Caco-2 (cell line): ENCODE data around the gene PSD2. TPM values are rescaled to one million over a fixed set of nuclear protein-coding genes. Genes with fewer than 3 reads are reported as not detected.

Experiments
- BruUV-seq: library from RNA; stranded (reverse); fragments of 400-500 nt; replicated peaks from 2 replicates; lab custom pipeline; 2021; lab: Mats Ljungman, UMichigan
- CTCF ChIA-PET: fragments of 300-600 bp; sonication (Branson Sonifier 250); formaldehyde crosslinking; loops from one replicate; lab custom pipeline; 2022; ENCODE audit warnings: antibody characterized with exemption; lab: Charles Lee
- POLR2A ChIA-PET: fragments of 300-600 bp; sonication (Branson Sonifier 250); formaldehyde crosslinking; loops from one replicate; lab custom pipeline; 2022; ENCODE audit warnings: antibody characterized with exemption; lab: Charles Lee
- DNase-seq, 2 experiments: peaks; one replicate each; pipeline versions ENCODE4 v3.0.0 to v3.0.0-alpha.2; 2020 to 2022
- H3K27me3 ChIP-seq: replicated peaks from 2 replicates; pipeline ENCODE4 v1.6.0; 2011; ENCODE audit warnings: low read length; ENCODE audit not compliant: control insufficient read depth, insufficient read depth
- H3K36me3 ChIP-seq: 2 replicates; pipeline ENCODE4 v1.5.1; 2011; ENCODE audit warnings: low read length; ENCODE audit not compliant: control insufficient read depth, insufficient read depth
- H3K4me1 ChIP-seq: fragments of 250-450 bp; sonication (Bioruptor Pico); 2 replicates; pipeline ENCODE4 v1.5.1; 2020; ENCODE audit warnings: mild to moderate bottlenecking
- H3K4me3 ChIP-seq: 2 replicates; pipeline ENCODE4 v1.5.1; 2011; ENCODE audit warnings: low read depth, mild to moderate bottlenecking, control low read depth, low read length
- H3K9me3 ChIP-seq: fragments of 250-450 bp; sonication (Bioruptor Pico); 2 replicates; pipeline ENCODE4 v1.5.1; 2020; ENCODE audit warnings: mild to moderate bottlenecking, moderate library complexity
- H3K27ac Mint-ChIP-seq: one replicate; pipeline ENCODE4 v1.8.0; 2022; ENCODE audit warnings: mixed read lengths; ENCODE audit not compliant: unreplicated experiment
- H3K27me3 Mint-ChIP-seq: one replicate; pipeline ENCODE4 v1.8.0; 2022; ENCODE audit warnings: mixed read lengths; ENCODE audit not compliant: insufficient read depth, unreplicated experiment
- H3K36me3 Mint-ChIP-seq: one replicate; pipeline ENCODE4 v1.8.0; 2022; ENCODE audit warnings: mild to moderate bottlenecking, mixed read lengths; ENCODE audit not compliant: insufficient read depth, unreplicated experiment
- H3K4me1 Mint-ChIP-seq: one replicate; pipeline ENCODE4 v1.8.0; 2022; ENCODE audit warnings: low read depth, mixed read lengths; ENCODE audit not compliant: unreplicated experiment
- H3K4me3 Mint-ChIP-seq: one replicate; pipeline ENCODE4 v1.8.0; 2022; ENCODE audit warnings: mild to moderate bottlenecking, moderate library complexity, mixed read lengths; ENCODE audit not compliant: unreplicated experiment
- H3K9me3 Mint-ChIP-seq: one replicate; pipeline ENCODE4 v1.8.0; 2022; ENCODE audit warnings: mixed read lengths; ENCODE audit not compliant: unreplicated experiment
- intact Hi-C: fragments of 100-400 bp; cut with micrococcal nuclease; formaldehyde crosslinking; loops from one replicate; pipeline ENCODE4 v1.10.0; 2022; ENCODE audit not compliant: unreplicated experiment
- total RNA-seq: library from RNA; stranded (reverse); gene quantifications from 2 replicates; pipeline ENCODE4 v1.2.3, GENCODE V29; 2022
- TF ChIP-seq, protein P1 (sequence below), 2 experiments: fragments of 200-600 bp in 1 of 2; IDR thresholded peaks; 1 replicate in 1 of 2; 2 replicates in 1 of 2; pipeline versions ENCODE4 v1.5.1 to v1.8.0; 2011 to 2022; ENCODE audit warnings: antibody characterized with exemption in 1 of 2, control low read depth in 1 of 2, inconsistent platforms in 1 of 2, low read depth in 1 of 2, low read length in 1 of 2, mild to moderate bottlenecking in 1 of 2, moderate library complexity in 1 of 2; ENCODE audit not compliant: insufficient read depth in 1 of 2, severe bottlenecking in 1 of 2, unreplicated experiment in 1 of 2

PSD2 gene
- total RNA-seq, 1 experiment from 2014 or later, result 0.09 TPM

- BruUV-seq, result no TSS peak
- H3K27me3 Mint-ChIP-seq, result peaks cover 23% of the 10 kb centered on the region
These were observed 92.8 kb downstream of the PSD2 start for GRCh38 chr5:139888370-139888769.

DNA sequence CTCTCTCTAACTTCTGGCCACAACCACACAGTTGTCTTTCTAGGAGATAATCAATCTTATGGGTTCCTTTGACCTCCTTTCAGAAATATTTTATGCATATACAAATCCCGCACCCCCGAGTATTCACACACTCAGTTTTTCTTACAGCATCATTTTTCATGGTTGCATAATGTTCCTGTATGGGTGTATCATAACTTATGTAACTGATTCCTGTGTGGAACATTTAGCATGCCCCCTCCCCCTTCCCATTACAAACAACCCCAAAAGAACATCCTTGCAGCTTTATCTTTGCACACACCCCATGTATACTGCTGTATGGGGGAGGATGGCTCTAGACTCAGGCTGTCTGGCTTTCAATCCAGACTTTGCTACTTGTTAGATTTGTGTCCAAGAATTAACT lies 93.8 kb downstream of the PSD2 start:
- no peak overlapping the region for H3K4me3 ChIP-seq
- H3K36me3 Mint-ChIP-seq, result no peaks in the 10 kb centered on the region
- TF ChIP-seq, protein P1, sequence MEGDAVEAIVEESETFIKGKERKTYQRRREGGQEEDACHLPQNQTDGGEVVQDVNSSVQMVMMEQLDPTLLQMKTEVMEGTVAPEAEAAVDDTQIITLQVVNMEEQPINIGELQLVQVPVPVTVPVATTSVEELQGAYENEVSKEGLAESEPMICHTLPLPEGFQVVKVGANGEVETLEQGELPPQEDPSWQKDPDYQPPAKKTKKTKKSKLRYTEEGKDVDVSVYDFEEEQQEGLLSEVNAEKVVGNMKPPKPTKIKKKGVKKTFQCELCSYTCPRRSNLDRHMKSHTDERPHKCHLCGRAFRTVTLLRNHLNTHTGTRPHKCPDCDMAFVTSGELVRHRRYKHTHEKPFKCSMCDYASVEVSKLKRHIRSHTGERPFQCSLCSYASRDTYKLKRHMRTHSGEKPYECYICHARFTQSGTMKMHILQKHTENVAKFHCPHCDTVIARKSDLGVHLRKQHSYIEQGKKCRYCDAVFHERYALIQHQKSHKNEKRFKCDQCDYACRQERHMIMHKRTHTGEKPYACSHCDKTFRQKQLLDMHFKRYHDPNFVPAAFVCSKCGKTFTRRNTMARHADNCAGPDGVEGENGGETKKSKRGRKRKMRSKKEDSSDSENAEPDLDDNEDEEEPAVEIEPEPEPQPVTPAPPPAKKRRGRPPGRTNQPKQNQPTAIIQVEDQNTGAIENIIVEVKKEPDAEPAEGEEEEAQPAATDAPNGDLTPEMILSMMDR (IDR thresholded peaks at IDR 0.05; ENCODE audit: insufficient read depth in 1 of 2, low read depth in 1 of 2, low read length in 1 of 2, severe bottlenecking in 1 of 2, unreplicated experiment in 1 of 2), result no peak
- no peaks in the 10 kb centered on the region for H3K4me1 ChIP-seq
- intact Hi-C loops, result no loop called here
- no peak overlapping the region for H3K27ac Mint-ChIP-seq
- no peaks in the 10 kb centered on the region for H3K9me3 ChIP-seq
- H3K4me3 Mint-ChIP-seq, result no peak overlapping the region
- BruUV-seq, result no TSS peak
- H3K4me1 Mint-ChIP-seq, result no peaks in the 10 kb centered on the region
- ChIA-PET CTCF (interaction anchor here (0.5 kb wide), 1 partner anchor 466 kb away, joined by 4 read pairs; no protein-coding TSS in a partner anchor), POLR2A (no interaction called here)
- no peak for DNase-seq
- H3K27me3 ChIP-seq, result no peaks in the 10 kb centered on the region; the same call in 1 of the 2 replicates
- no peaks in the 10 kb centered on the region for H3K9me3 Mint-ChIP-seq
- H3K36me3 ChIP-seq, result no peaks in the 10 kb centered on the region
- H3K27me3 Mint-ChIP-seq, result peaks cover 23% of the 10 kb centered on the region

More at GRCh38 chr5:139888370-139888769, 92.8 kb downstream of the PSD2 start:
- H3K9me3 ChIP-seq, result no peaks in the 10 kb centered on the region
- H3K36me3 ChIP-seq, result no peaks in the 10 kb centered on the region
- POLR2A ChIA-PET, result no interaction called here
- no peak for DNase-seq
- intact Hi-C loops, result no loop called here
- H3K4me3 ChIP-seq, result no peak overlapping the region
- Mint-ChIP-seq H3K9me3 (no peaks in the 10 kb centered on the region), H3K4me3 (no peak overlapping the region), H3K36me3 (no peaks in the 10 kb centered on the region), H3K4me1 (no peaks in the 10 kb centered on the region), H3K27ac (no peak overlapping the region)
- H3K4me1 ChIP-seq, result no peaks in the 10 kb centered on the region
- TF ChIP-seq, protein P1 (IDR thresholded peaks at IDR 0.05; ENCODE audit: insufficient read depth in 1 of 2, low read depth in 1 of 2, low read length in 1 of 2, severe bottlenecking in 1 of 2, unreplicated experiment in 1 of 2), result no peak
- H3K27me3 ChIP-seq, result no peaks in the 10 kb centered on the region; the same call in 1 of the 2 replicates
- CTCF ChIA-PET, result interaction anchor here (1.0 kb wide), 1 partner anchor 80 kb away, joined by 3 read pairs; no protein-coding TSS in a partner anchor

- H3K4me3 Mint-ChIP-seq, result no peak overlapping the region
- no peaks in the 10 kb centered on the region for H3K9me3 ChIP-seq
- CTCF ChIA-PET, result no interaction called here
These were observed 98.3 kb downstream of the PSD2 start for GRCh38 chr5:139893873-139894272.

More at GRCh38 chr5:139893873-139894272, 98.3 kb downstream of the PSD2 start:
- Histone ChIP-seq H3K27me3 (no peaks in the 10 kb centered on the region; the same call in 1 of the 2 replicates), H3K36me3 (no peaks in the 10 kb centered on the region), H3K4me3 (no peak overlapping the region), H3K4me1 (no peaks in the 10 kb centered on the region)
- no TSS peak for BruUV-seq
- Mint-ChIP-seq H3K27ac (no peak overlapping the region), H3K4me1 (no peaks in the 10 kb centered on the region), H3K9me3 (no peaks in the 10 kb centered on the region), H3K27me3 (peaks cover 15% of the 10 kb centered on the region), H3K36me3 (no peaks in the 10 kb centered on the region)
- POLR2A ChIA-PET, result no interaction called here
- intact Hi-C loops, result no loop called here
- TF ChIP-seq, protein P1 (IDR thresholded peaks at IDR 0.05; ENCODE audit: insufficient read depth in 1 of 2, low read depth in 1 of 2, low read length in 1 of 2, severe bottlenecking in 1 of 2, unreplicated experiment in 1 of 2), result no peak
- no peak for DNase-seq

Other genes starting within 250 kb of the PSD2 start
- gene UBE2D2, start 234.5 kb upstream of the PSD2 start, total RNA-seq, result 192 and 193 TPM in 2 replicates
- gene CXXC5, start 147.5 kb upstream of the PSD2 start, total RNA-seq, result 79.5 and 92.3 TPM in 2 replicates
- 0.59 TPM in 1 of 2 replicates, not detected in the other for gene NRG2, start 247.5 kb downstream of the PSD2 start, total RNA-seq